ENCODE measurements around the gene TCF7L2. TPM values are rescaled to one million over a fixed set of nuclear protein-coding genes. Genes with fewer than 3 reads are reported as not detected.

Gene TCF7L2
- total RNA-seq, 1 donor from 2014 or later, result 88.2 TPM

DNA sequence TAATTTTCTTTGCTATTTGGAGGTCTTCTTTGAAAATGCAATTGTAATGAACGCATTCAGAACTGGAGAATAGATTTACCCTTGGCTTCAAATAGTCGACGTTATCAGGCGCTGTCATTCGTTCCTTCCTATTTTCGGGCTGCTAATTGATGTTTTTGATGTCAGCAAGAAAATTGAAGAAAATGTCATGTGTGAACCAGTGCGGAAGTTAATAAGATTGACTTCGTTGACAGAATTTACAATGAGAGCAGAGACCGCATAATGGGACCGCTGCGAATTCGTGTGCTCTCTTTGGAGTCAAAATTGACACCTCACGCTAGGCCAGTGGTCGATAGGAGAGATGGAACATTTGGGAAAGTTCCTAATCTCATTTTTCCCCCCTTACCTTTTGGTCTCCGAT is 168.8 kb downstream of the TCF7L2 start:
- Mint-ChIP-seq H3K27ac (ENCODE audit: unreplicated experiment) (no peak overlapping the region), H3K36me3 (ENCODE audit: unreplicated experiment) (peaks cover 11% of the 10 kb centered on the region), H3K4me1 (ENCODE audit: unreplicated experiment) (peaks cover 19% of the 10 kb centered on the region), H3K9me3 (ENCODE audit: unreplicated experiment) (no peaks in the 10 kb centered on the region), H3K4me3 (ENCODE audit: unreplicated experiment) (no peak overlapping the region), H3K27me3 (ENCODE audit: unreplicated experiment) (no peaks in the 10 kb centered on the region)
- TF ChIP-seq, protein P1, sequence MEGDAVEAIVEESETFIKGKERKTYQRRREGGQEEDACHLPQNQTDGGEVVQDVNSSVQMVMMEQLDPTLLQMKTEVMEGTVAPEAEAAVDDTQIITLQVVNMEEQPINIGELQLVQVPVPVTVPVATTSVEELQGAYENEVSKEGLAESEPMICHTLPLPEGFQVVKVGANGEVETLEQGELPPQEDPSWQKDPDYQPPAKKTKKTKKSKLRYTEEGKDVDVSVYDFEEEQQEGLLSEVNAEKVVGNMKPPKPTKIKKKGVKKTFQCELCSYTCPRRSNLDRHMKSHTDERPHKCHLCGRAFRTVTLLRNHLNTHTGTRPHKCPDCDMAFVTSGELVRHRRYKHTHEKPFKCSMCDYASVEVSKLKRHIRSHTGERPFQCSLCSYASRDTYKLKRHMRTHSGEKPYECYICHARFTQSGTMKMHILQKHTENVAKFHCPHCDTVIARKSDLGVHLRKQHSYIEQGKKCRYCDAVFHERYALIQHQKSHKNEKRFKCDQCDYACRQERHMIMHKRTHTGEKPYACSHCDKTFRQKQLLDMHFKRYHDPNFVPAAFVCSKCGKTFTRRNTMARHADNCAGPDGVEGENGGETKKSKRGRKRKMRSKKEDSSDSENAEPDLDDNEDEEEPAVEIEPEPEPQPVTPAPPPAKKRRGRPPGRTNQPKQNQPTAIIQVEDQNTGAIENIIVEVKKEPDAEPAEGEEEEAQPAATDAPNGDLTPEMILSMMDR (IDR thresholded peaks at IDR 0.05), result no peak
- no peak for DNase-seq (ENCODE audit: extremely low spot score, unreplicated experiment)

DNA sequence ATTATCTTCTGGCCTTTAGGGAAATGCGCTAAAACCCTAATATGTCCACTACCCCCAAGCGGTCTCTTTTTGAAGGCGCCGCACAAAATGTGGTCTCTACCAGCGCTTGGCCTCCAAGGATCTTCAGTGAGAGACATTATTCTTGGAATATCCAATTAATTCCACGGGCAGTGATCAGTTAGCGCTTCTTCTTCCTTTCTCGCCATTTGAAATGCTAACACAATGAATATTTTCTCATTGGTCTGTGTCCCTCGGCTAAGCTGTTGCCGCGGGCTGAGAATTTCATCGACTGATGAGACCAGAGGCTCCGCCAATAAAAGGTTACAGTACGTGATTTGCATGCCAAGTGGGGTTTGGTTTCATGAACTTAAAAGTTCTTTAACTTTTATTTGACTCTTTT is 169.8 kb downstream of the TCF7L2 start:
- H3K4me3 Mint-ChIP-seq (ENCODE audit: unreplicated experiment), result no peak overlapping the region
- no peaks in the 10 kb centered on the region for H3K9me3 Mint-ChIP-seq (ENCODE audit: unreplicated experiment)

DNA sequence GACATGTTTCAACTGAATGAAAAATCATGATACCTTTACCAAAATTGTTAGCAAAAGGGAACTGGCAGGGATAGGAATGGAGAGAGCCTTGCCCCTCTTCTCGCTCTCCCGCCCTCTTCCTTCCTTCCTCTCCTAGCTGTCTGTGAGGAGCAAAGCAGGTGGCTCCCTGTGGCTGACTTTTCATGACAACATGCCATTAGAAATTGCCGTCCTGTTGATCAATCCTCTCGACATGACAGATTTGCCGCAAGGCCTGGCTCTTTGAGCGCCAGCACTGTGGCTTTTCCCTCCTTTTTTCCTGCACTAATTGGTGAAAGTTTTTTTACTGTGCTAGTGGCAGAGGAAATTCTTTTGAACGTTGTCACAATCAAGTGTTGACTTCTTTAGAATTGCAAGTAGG is 171.1 kb downstream of the TCF7L2 start:
- no peaks in the 10 kb centered on the region for H3K9me3 Mint-ChIP-seq (ENCODE audit: unreplicated experiment)
- H3K4me3 Mint-ChIP-seq (ENCODE audit: unreplicated experiment), result no peak overlapping the region
- TF ChIP-seq, protein P1 (IDR thresholded peaks at IDR 0.05), result no peak
- no peak for DNase-seq (ENCODE audit: extremely low spot score, unreplicated experiment)
- H3K36me3 Mint-ChIP-seq (ENCODE audit: unreplicated experiment), result peaks cover 11% of the 10 kb centered on the region
- H3K4me1 Mint-ChIP-seq (ENCODE audit: unreplicated experiment), result peaks cover 26% of the 10 kb centered on the region
- no peaks in the 10 kb centered on the region for H3K27me3 Mint-ChIP-seq (ENCODE audit: unreplicated experiment)
- H3K27ac Mint-ChIP-seq (ENCODE audit: unreplicated experiment), result no peak overlapping the region

More for the DNA sequence above, 169.8 kb downstream of the TCF7L2 start:
- Mint-ChIP-seq H3K4me1 (ENCODE audit: unreplicated experiment) (peaks cover 18% of the 10 kb centered on the region), H3K27me3 (ENCODE audit: unreplicated experiment) (no peaks in the 10 kb centered on the region), H3K27ac (ENCODE audit: unreplicated experiment) (no peak overlapping the region), H3K36me3 (ENCODE audit: unreplicated experiment) (peaks cover 11% of the 10 kb centered on the region)
- TF ChIP-seq, protein P1 (IDR thresholded peaks at IDR 0.05), result no peak
- DNase-seq (ENCODE audit: extremely low spot score, unreplicated experiment), result no peak

DNA sequence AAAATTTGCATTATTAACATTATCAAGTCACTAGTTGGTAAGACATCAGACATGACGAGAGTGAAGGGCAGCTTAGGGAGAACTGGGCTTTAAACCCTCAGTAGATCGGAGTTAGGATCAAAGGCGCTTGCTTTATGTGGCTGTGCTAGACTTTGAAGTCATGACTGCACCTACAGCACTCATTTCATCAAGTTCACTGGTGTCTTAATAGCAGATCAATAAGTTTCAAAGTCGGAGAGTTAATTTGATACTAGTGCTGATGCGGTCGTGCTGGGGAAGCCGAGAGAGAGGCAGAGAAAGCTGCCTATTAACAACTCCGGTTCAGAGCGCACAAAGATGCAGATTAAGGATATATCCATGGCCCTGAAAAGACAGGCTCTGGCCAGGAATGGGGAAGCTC is 172.9 kb downstream of the TCF7L2 start:
- no peak for DNase-seq (ENCODE audit: extremely low spot score, unreplicated experiment)
- no peaks in the 10 kb centered on the region for H3K9me3 Mint-ChIP-seq (ENCODE audit: unreplicated experiment)
- TF ChIP-seq, protein P1 (IDR thresholded peaks at IDR 0.05), result no peak
- no peaks in the 10 kb centered on the region for H3K27me3 Mint-ChIP-seq (ENCODE audit: unreplicated experiment)
- H3K4me1 Mint-ChIP-seq (ENCODE audit: unreplicated experiment), result peaks cover 33% of the 10 kb centered on the region
- no peak overlapping the region for H3K27ac Mint-ChIP-seq (ENCODE audit: unreplicated experiment)
- H3K36me3 Mint-ChIP-seq (ENCODE audit: unreplicated experiment), result peaks cover 11% of the 10 kb centered on the region
- no peak overlapping the region for H3K4me3 Mint-ChIP-seq (ENCODE audit: unreplicated experiment)

DNA sequence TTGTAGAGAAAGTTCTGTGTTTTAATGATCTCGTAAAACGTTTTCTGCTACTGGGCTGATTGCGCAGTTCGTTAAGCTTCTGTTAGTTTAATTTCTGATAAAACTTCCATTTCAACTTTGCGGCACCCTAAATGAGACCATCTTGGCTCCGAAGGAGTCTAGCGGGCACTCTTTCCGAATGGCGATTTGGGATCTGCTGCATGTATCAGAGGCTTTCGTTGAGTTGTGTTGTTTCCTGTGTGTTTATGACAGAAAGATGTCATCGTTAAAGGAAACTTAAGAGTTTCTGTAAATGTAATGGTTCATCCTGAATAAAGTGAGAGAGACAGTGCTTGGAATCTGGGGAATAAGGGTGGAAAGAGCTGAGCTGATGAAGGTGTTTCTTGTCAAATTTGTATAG is 174.7 kb downstream of the TCF7L2 start:
- H3K9me3 Mint-ChIP-seq (ENCODE audit: unreplicated experiment), result no peaks in the 10 kb centered on the region
- no peak overlapping the region for H3K27ac Mint-ChIP-seq (ENCODE audit: unreplicated experiment)
- no peak overlapping the region for H3K4me3 Mint-ChIP-seq (ENCODE audit: unreplicated experiment)
- no peaks in the 10 kb centered on the region for H3K27me3 Mint-ChIP-seq (ENCODE audit: unreplicated experiment)
- TF ChIP-seq, protein P1 (IDR thresholded peaks at IDR 0.05), result no peak
- no peak for DNase-seq (ENCODE audit: extremely low spot score, unreplicated experiment)
- peaks cover 45% of the 10 kb centered on the region for H3K4me1 Mint-ChIP-seq (ENCODE audit: unreplicated experiment)
- H3K36me3 Mint-ChIP-seq (ENCODE audit: unreplicated experiment), result peaks cover 11% of the 10 kb centered on the region
